ENCODE results near the gene POTEJ. TPM values are rescaled to one million over a fixed set of nuclear protein-coding genes. Genes with fewer than 3 reads are reported as not detected.
"Not testable (repeated sequence)": the region's sequence is repeated elsewhere in the genome, so short reads cannot be mapped to it uniquely, and the experiment has no call there.

Gene POTEJ
- under 1 TPM in 3 of 10 donors, not detected in 7; 0.05 to 0.18 (median 0.12) TPM for polyA plus RNA-seq (ENCODE audit: insufficient read length in 10 of 10)
- long read RNA-seq, donor 1 = 0 reads
- long read RNA-seq, donor 2 = 0 reads
- long read RNA-seq, donor 3 = 0 reads
- long read RNA-seq, donor 4 = 0 reads
- long read RNA-seq, donor 5 = 0 reads
- long read RNA-seq, donor 6, partial matches to known transcripts = 7 of 7 reads
- long read RNA-seq, donor 6, other reads (novel, unspliced or antisense) = 0 of 7 reads
- long read RNA-seq, donor 7 = 0 reads
- long read RNA-seq, donor 8 = 0 reads
- long read RNA-seq, donor 9 = 0 reads

DNA sequence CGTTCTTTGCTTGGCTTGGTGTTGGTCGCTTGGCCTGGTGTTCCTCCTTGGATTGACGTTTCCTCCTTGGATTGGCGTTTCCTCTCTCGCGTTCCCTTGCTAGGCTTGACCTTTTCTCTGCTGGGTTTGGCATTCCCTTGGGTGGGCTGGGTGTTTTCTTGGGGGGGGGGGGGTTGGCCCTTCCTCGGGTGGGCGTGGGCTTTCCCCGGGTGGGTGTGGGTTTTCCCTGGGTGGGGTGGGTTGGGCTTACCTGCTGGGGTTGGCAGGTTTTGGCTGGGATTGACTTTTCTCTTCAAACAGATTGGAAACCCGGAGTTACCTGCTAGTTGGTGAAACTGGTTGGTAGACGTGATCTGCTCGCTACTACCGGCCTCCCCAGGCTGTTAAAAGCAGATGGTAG lies at the start of gene POTEJ:
POTEJ (plus strand) TSS at position 301 of the 400 bp plus-strand sequence; CDS start at position 394, 93 bp downstream.
- not testable (repeated sequence) for DNase-seq

DNA sequence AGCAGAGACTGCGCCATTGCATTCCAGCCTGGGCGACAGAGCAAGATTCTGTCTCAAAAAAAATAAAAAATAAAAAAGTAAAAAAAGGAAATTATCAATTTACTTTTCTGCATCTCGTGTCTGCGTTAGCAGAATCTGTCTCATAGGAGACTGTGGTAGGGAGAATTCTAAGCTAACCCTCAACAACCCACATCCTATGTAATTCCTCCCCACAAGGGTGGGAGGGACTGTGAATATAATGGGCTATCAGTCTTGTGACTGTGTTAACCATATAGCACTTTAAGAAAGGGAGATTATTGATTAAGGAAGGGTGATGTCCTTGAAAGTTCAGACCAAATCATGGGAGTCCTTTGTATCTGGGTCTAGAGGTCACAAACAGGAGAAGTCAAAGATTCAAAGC lies 45.1 kb upstream of the POTEJ start:
- DNase-seq = not testable (repeated sequence)

DNA sequence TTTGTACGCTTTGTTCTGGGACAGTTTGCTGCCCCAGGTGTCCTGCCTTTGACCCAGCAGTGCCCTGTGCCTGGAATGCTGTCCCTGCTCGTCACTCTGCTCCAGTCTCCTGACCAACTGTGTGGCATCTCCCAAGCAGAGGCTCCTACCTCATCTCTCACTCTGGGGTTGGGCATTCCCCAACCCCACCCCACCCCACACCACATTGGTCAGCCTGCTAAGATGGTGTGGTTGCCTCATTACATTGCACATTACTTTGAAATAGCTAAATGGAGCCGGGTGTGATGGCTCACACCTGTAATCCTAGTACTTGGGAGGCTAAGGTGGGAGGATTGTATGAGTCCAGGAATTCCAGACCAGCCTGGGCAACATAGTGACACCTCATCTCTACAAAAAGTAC lies 39.3 kb upstream of the POTEJ start:
- not testable (repeated sequence) for DNase-seq

DNA sequence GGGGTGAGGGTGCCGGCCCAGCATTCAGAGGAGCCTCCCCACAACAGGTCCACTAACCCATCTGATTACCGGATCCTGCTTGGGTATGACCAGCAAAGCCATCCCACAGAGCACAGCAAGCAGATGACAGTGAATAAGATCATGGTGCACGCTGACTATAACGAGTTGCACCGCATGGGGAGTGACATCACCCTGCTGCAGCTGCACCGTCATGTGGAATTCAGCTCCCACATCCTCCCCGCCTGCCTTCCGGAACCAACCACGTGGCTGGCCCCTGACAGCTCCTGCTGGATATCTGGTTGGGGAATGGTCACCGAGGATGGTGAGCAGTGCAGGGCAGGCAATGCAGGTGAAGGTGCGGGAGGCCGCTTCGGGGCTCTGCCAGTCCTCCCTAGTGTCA lies 37.0 kb upstream of the POTEJ start:
- DNase-seq = not testable (repeated sequence)

DNA sequence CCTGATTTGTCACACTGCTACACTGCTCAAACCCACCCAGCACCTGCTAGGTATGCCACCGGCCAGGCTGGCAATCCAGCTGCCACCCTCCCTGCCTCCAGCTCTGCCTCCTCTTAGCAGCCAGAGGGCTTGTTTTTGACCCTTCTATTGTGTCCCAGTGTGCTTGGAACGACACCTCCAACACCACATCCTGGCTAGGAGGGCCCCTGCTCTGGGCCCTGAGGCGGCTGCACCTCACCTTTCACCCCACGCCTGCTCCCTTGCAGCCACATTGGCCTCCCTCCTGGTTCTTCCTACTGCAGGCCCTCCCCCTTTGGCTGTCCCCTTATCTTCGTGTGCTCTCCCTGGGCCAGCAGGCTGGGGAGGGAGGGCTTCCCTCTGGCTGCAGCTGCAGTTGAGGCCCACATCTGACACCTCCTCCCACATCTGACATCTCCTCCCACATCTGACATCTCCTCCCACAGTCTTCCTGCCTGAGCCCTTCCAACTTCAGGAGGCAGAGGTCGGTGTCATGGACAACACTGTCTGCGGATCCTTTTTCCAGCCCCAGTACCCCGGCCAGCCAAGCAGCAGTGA lies 34.9 kb upstream of the POTEJ start:
- DNase-seq = not testable (repeated sequence)

DNA sequence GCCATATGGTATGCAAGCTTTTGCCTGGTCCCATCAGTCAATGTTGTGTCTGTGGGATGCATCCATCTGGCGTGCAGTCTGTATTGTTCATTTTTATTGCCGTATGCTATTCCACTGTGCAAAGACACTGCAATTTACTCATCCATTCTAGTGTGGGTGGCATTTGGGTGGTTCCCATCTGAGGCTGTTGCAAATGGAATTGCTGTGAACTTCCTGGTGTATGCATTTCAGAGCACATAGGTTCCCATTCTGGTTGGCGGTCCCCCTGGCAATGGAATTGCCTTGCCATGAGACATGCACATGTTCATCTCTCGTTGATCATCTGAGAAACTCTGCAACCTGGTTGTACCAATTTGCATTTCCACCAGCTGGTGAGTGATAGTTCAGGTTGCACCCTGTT lies 33.7 kb upstream of the POTEJ start:
- DNase-seq = not testable (repeated sequence)

DNA sequence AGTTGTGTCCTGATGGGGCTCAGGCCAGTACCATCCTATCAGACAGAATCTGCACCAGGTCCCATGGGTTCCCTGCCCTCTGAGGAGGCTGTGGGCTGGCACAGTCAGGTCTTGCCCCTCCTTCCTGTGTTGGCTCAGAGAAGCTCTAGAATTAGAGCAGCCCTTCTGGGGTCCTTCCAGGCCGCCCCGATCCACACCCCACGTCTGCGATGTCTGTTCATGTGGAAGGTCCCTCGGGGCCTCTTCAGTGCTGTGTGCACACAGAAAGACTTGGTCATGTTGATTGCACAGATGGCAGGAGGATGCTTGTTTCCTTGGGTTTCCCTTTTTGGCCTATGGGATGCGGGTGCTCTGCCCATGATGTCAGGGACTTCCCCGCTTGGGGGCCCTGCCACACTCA lies 32.1 kb upstream of the POTEJ start:
- DNase-seq = not testable (repeated sequence)

DNA sequence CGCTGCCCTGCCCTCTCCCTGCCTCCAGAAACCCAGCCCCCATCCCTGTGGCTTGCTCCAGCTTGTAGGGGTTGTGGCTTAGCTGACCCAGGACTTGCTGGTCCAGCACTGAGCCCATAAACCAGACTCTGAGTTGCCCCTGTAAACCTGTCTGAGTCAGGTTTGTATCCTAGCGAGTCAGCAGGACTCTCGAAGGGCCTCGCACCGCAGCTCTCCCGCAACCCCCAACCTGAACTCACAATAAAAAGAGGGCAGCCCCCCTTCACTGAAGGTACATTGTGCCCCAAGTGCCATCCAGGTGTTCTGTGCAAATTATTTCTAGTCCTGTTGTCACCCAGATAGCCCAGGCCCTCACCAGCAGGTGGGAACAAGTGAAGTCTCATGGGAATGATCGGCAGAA lies 29.7 kb upstream of the POTEJ start:
- DNase-seq = not testable (repeated sequence)

DNA sequence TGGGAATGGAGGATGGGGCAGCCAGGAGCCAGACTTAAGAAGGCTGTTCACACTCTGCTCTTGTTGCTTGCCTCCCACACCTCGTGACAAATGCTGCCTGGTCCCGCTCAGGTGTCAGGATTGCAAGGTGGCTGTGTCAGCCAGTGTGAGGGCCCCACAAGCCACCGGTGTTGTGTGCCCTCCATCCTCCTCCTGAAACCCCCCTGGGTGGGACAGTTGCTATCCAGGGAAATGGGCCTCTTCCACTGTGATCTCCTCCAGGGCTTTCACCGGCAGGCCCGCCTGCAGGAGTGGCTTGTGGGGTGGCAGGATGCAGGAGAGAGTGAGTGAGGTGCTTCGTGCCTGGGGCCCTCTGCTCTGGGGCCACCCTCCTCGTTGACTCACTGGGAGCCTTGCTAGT lies 28.3 kb upstream of the POTEJ start:
- not testable (repeated sequence) for DNase-seq

DNA sequence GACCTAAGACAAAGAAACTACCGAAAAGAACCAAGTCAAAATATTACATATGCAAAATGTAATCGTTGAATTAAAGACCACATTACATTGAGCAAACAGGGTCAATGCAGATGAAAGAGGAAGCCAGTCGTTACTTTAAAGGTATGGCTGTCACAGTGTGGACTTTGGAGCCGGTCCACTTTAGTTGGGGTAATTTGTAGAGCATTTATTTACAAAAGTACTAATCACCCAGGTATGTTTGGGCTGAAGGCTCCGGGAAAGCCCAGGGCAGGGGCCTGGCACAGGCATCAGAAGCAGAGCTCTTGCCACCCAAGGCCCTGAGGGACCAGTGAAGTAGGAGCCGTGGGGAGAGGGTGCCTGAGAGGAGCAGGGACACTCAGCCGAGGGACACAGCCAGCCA lies 27.7 kb upstream of the POTEJ start:
- DNase-seq = not testable (repeated sequence)

DNA sequence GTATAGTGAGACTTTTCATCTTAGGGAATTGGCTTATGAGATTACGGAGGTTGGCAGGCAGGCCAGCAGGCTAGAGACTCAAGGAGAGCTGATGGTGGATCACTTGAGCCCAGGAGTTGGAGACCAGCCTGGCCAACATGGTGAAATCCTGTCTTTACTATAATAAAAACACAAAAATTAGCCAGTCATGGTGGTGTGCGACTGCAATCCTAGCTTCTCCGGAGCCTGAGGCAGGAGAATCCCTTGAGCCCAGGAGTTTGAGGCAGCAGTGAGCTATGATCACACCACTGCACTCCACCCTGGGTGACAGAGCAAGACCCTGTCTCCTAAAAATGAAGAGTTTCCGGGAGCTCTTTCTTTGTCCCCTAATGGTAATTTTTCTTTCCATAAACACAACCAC lies 26.5 kb upstream of the POTEJ start:
- peak in 1 of 3 donors; percentile 0 for DNase-seq

DNA sequence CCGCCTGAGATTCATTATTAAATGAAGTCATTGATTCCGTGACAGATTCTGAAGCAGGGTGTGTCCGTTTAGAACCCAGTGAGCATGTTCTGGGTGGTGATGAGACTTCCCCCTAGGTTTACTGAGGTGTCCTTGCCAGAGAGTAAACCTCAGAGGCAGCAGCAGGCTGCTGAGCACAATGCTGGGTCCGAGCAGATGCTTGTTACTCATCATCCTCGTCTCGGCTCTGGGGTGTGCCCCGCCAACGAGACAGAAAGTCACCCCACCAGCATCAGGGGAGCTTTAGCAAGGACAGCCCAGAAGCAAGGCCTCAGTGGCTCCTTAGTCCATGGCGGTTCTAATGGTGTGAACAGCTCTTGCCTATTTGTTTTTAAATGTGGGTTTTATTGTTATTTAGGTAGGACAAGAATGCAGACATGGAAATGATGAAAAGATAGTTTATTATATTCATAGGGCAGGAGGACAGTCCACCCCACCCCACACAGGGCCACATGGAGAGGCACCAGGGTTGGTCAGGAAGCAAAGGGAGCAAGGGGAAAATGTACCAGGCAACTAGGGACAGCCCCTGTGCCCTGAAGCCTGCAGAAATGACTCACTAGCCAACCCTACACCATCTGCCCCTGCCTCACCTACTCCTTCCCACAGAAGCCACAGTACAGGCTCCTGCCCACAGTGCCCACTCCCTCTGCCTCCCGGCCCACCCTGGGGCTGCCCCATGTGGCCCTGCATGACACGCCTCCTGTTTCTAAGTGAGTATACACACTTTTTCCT lies 22.4 kb upstream of the POTEJ start:
- not testable (repeated sequence) for DNase-seq

DNA sequence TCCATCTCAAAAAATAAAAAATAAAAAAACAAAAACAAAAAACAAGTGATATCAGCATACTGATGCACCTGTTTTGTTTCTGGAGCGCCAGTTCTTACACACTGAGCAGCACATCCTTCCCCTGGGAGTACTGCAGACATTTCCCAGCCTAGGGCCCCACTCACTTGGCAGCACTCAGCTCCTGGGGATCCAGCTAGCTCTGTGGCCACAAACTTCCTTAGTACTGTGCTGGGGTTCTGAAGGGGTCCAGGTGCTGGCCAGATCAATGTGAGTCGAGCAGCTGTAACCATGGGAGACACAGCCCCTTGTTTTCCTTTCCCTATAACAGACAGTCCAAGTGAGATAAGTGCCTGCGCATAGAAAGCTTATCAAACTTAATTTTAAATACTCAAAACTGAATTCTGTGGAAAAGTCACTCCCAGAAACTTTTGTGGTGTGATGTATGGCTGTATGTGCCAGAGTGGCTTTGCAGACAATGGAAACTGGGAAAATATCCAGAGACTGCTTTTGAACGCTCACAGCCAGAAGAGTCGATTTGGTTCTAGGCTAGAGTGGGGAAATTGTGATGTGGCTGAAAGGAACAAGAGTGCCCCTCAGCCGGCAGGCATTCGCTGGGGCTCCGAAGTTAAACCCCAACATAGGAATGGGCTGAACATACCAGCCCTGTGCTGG lies 20.9 kb upstream of the POTEJ start:
- DNase-seq = not testable (repeated sequence)

DNA sequence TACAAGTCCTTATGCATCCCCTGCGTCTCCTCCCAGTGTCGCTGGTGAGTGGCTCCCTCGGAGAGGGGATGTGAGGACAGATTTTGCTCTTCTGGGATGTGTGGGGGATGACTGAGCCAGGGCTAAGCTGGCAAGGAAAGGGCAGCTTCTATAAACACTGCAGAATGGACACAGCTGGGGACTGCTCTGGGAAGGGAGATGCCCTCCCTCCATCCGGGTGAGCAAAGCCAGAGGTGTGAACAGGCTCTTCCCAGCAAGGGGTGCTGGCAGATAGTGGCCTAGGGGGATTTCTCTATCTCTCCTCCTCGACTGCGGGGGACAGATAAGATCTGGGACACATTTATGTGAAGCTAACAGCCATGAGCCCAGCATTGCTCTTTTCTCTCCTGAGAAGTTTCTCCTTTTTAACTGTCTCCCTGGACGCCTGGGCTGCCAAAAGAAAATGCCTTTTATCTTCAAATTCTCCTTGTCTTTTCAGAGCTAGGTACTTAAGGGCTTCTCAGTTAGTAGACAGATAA lies 20.3 kb upstream of the POTEJ start:
- DNase-seq = not testable (repeated sequence)

DNA sequence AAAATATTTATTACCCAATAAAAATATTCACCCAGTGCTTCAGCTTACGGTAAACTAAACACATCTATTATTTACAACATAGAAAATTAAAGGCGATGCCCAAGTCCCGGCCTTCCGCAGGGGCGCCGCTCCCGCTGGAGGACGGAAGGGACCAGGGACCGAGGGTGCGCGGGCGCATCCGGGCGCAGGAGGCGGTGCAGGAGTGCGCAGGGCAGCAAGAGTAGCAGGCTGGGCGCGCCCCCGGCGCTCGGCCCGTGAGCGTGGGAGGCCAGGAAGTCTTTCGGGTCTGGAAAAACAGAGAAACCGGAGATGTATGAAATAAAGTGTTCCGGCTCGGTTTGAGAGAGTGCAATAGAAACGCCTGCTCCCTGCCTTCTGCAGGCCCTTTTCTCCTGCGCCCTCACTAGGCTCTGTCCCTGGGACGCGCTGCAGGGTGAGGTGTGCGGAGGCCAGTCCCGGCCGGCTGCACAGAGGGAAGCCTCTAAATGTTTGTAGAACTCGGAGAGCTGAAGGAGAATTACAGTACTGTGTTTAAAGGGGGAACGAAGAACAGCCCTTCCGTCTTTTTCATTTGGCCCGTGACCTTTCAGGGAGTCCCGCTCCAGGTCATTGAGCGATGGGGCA lies 18.3 kb upstream of the POTEJ start:
- DNase-seq = not testable (repeated sequence)

DNA sequence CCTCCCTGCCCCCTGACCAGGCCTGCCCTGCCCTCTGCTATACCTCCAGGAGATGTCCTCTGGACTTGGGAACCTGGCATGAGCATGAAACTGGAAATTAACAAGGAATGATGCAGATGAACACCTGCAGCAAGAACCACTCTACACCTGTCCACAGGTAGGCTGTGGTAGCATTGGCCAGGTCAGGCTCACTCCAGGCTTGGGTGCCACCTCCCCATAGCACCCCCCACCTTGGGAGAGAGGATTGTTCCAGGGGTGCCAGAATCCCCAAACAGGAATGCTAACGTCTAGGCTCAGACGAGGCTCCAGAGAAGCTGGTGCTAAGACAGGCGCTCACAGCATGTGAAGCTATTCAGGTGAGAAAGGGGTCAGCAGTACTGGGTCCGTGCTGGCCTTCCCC lies 17.2 kb upstream of the POTEJ start:
- not testable (repeated sequence) for DNase-seq

DNA sequence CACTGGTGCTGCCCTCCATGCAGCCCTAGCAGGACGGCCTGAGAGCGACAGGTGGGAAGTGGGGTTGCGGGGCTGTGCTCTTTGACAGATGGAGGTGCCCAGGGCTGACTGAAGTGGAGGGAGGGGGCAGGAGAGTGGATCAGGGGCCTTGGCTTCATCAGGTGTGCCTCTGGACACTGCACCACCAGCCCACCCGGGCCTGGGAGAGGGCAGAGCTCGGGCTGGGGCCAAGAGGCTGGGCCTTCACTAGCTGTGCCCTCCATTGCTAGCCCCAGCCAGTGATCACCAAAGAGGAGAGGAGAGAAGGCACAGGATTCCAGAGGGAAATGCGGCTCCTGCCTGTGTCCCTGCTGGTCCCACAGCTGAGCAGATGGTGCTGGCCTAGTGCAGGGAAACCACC lies 14.5 kb upstream of the POTEJ start:
- not testable (repeated sequence) for DNase-seq

DNA sequence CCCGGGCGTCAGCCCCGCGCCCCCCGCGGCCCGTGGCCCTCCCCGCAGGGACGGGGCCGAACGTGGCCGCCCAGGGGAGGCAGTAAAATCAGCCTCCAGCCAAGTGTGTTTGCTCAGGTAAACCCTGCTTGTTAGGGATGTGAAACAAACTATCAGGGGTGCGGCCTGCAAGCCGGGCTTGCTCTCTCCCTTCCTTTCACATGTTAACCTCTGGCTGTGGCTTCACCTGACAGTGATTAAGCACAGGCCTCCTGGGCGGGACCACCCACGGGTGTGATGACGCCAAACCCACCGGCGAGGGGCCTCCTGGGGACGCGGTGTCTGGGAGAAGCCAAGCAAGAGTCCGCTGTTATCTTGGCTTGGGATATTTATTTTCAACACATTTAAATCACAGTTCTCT lies 13.2 kb upstream of the POTEJ start:
- DNase-seq = not testable (repeated sequence)

DNA sequence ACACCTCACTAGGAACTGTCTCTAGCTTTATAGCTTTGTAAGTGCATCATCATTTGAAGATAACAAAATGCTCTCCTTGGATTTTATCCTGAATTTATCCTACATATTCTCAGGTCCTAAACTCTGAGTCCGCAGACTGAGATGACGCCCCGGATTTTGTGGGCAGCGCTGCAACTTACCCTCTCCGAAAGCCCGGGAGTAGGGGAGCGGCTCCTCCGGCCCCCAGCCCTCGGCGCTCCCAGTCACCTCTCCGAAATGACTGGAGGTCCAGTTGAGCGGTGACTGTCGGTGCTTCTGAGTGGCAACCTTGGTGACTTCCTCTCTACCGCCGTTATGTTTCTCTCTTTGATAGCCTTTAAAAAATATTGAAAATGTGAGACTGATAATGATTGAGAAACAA lies 12.8 kb upstream of the POTEJ start:
- not testable (repeated sequence) for DNase-seq

DNA sequence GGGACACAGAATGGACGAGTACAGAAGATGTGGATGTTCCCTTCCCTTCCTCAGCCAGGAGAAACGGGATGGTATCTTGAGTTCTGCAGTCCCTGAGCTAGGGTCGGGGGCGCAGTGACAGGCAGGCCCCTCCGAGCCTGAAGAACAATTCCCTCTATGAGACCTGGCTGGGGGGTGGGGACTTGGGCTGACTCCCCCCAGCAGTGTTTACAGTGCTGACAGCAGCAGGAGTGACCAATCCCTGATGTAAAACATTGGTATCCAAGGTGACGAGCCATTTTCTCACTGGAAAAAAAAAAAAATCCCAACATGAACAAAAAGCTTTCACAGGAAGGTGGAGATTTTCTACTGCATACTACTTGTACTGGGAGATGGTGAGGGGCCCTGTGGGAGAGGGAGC lies 11.8 kb upstream of the POTEJ start, which contains the start of gene CFC1:
CFC1 (minus strand) TSS at position 183 of the 400 bp plus-strand sequence. CDS start 288 bp downstream, outside the sequence.
- not testable (repeated sequence) for DNase-seq

DNA sequence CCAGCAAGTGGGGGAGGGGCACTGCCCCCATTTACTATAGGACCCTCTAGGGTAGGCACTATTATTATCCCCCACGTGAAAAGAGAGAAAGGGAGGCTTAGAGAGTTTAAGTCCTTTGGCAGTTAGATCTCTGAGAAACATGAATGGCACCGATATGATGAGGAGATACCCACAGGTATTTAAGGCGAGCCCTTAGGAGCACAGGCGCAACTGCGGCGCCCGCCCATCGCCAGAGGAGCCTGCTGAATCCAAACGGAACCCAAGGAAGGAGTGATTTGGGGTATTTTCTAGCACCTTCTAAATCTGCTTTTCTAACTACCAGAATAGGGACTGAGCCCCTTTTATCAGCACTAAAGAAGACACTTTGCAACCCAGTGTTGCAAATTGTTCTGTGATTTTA lies 11.3 kb upstream of the POTEJ start:
- DNase-seq = not testable (repeated sequence)

All from muscle of back (tissue), 13 donors.